ENCODE results near the gene EIF3D.
"Not testable (repeated sequence)": the region's sequence is repeated elsewhere in the genome, so short reads cannot be mapped to it uniquely, and the experiment has no call there.

EIF3D gene

GRCh38 chr22:36549033-36549432 is 20.1 kb upstream of the EIF3D start:
- DNase-seq: no peak

GRCh38 chr22:36548606-36549005 is 19.6 kb upstream of the EIF3D start:
- DNase-seq: no peak

- no peak for DNase-seq
These were observed 18.0 kb upstream of the EIF3D start for GRCh38 chr22:36546932-36547331.

GRCh38 chr22:36546092-36546804 is 17.3 kb upstream of the EIF3D start:
- DNase-seq: peak; percentile 5

GRCh38 chr22:36544107-36544620 is 15.2 kb upstream of the EIF3D start:
- no peak for DNase-seq

- DNase-seq: peak; percentile 46
These were observed 13.0 kb upstream of the EIF3D start for GRCh38 chr22:36541831-36542411.

GRCh38 chr22:36540867-36541642 is 12.1 kb upstream of the EIF3D start:
- DNase-seq: no peak

GRCh38 chr22:36538529-36538928 is 9.6 kb upstream of the EIF3D start:
- no peak for DNase-seq

GRCh38 chr22:36536717-36537116 is 7.8 kb upstream of the EIF3D start:
- DNase-seq: no peak

GRCh38 chr22:36533320-36533719 is 4.4 kb upstream of the EIF3D start:
- DNase-seq: not testable (repeated sequence)

- no peak for DNase-seq
These were observed 3.5 kb upstream of the EIF3D start for GRCh38 chr22:36532466-36532865.

- DNase-seq: peak; percentile 3
These were observed 625 bp downstream of the EIF3D start for GRCh38 chr22:36528341-36528740.

- no peak for DNase-seq
These were observed 6.3 kb downstream of the EIF3D start for GRCh38 chr22:36522662-36523061.

GRCh38 chr22:36520423-36520822 is 8.5 kb downstream of the EIF3D start:
- no peak for DNase-seq

GRCh38 chr22:36519906-36520305 is 9.1 kb downstream of the EIF3D start:
- DNase-seq: not testable (repeated sequence)

- DNase-seq: no peak
These were observed 14.2 kb downstream of the EIF3D start for GRCh38 chr22:36514766-36515165.

GRCh38 chr22:36512991-36513390 is 16.0 kb downstream of the EIF3D start:
- DNase-seq: no peak

GRCh38 chr22:36512333-36512732 is 16.6 kb downstream of the EIF3D start:
- no peak for DNase-seq

GRCh38 chr22:36510966-36511881 is 17.7 kb downstream of the EIF3D start:
- DNase-seq: peak; percentile 12

- no peak for DNase-seq
These were observed 18.6 kb downstream of the EIF3D start for GRCh38 chr22:36510384-36510783.

GRCh38 chr22:36507518-36508010 is 21.4 kb downstream of the EIF3D start:
- no peak for DNase-seq

Measured in stimulated activated naive CD4-positive, alpha-beta T cell treated with Interleukin-2 at 50 U/mL for 16 hours (primary cell).